Pancreas (tissue), 10 donors: ENCODE measurements around the gene OPRL1. TPM values are rescaled to one million over a fixed set of nuclear protein-coding genes. Genes with fewer than 3 reads are reported as not detected.

Source experiments
- ATAC-seq, 4 donors: fragments of 200-7000 bp; cut with Tn5 transposase; one replicate each; pipeline versions ENCODE4 v1.8.0 to v1.9.1; 2020; ENCODE audit warnings: mild to moderate bottlenecking in 4 of 4, moderate library complexity in 4 of 4
- DNase-seq, 6 donors: peaks; one replicate each; pipeline ENCODE4 v3.0.0-alpha.2; 2020
- FAIRE-seq: peaks from 2 replicates; lab custom pipeline; 2012; peaks lifted over from hg19 to GRCh38; lab: Jason Lieb, UNC
- H3K27ac ChIP-seq, 4 donors: fragments of 200-600 bp; sonication (generic); 1 replicate in 3 of 4; 2 replicates in 1 of 4; pipeline versions ENCODE4 v1.5.0 to v1.8.0; 2020
- H3K27me3 ChIP-seq, 4 donors: fragments of 200-600 bp; one replicate each; pipeline ENCODE4 v1.8.0; 2021
- H3K36me3 ChIP-seq, 3 donors: fragments of 200-600 bp; sonication (generic) in 1 of 3; one replicate each; pipeline versions ENCODE4 v1.5.0 to v1.8.0; 2020 to 2021
- H3K4me1 ChIP-seq, 3 donors: fragments of 200-600 bp; one replicate each; pipeline ENCODE4 v1.8.0; 2021
- H3K4me3 ChIP-seq, 4 donors: fragments of 200-600 bp; sonication (generic) in 2 of 4; one replicate each; pipeline versions ENCODE4 v1.5.0 to v1.8.0; 2020 to 2021
- H3K9me3 ChIP-seq, 4 donors: fragments of 200-600 bp; one replicate each; pipeline ENCODE4 v1.8.0; 2021
- CTCF ChIP-seq, 4 donors: fragments of 200-600 bp; sonication (generic) in 3 of 4; IDR thresholded peaks; one replicate each; pipeline versions ENCODE4 v1.5.0 to v1.8.0; 2021; ENCODE audit warnings: antibody characterized with exemption in 4 of 4
- WGBS, 2 donors: extraction: QIAGEN DNeasy Blood & Tissue Kit; methylation state at CpG; one replicate each; pipeline ENCODE4 v1.1.7; 2013; 5-methylcytosine and 5-hydroxymethylcytosine counted together
- intact Hi-C, 3 donors: fragments of 100-400 bp; cut with DNase I; formaldehyde crosslinking; loops; one replicate each; pipeline versions ENCODE4 v1.11.1 to v1.14.2; 2022
- polyA plus RNA-seq, 2 donors: library from polyadenylated mRNA; stranded (reverse); fragments of 200-250 nt; gene quantifications; one replicate each; pipeline ENCODE4 v1.2.3, GENCODE V29; 2013
- total RNA-seq, 6 donors: library from RNA; stranded (reverse); fragmentation: NEBNext Ultra II Directional in 4 of 6; extraction: Animal tissue kit (Norgen Biotek cat#: 25700) in 4 of 6; gene quantifications; one replicate each; pipeline versions ENCODE4 v1.2.1 to v1.2.4, GENCODE V29; 2021 to 2023
- donor health status: healthy with polysubstance abuse.
- donor health status: DM: no; HTN: no; CAD: no; lungs with moderate emphysema.
- donor health status: DM: no; HTN: no; CAD: no.
- donor health status: control.
- donor health status: control.
- donor health status: Bipolar disorder and iron deficiency.
- donor health status: DM: yes; HTN: yes; CAD: no.
- donor health status: DM: no; HTN: no; CAD: no.
- donor health status: DM: no; HTN: no; CAD: no.
- donor health status: DM: yes; HTN: yes; CAD: no.

The OPRL1 gene
- total and polyA plus RNA-seq, 8 donors, result 0.25 to 2.2 (median 0.91) TPM

- FAIRE-seq (no peak), DNase-seq (no peak), ATAC-seq (no peak)
- Histone ChIP-seq H3K36me3 (no peaks in the 10 kb centered on the region), H3K4me1 (no peaks in the 10 kb centered on the region), H3K27me3 (peaks cover 0 to 5% (median 3%) of the 10 kb centered on the region in 4 donors), H3K9me3 (no peaks in the 10 kb centered on the region), H3K27ac (no peak overlapping the region), H3K4me3 (no peak overlapping the region)
- intact Hi-C loops, result no loop called here
- WGBS, 2 donors, result 60 to 74% methylated on average over 10 of the region's 10 CpGs
- TF ChIP-seq CTCF (IDR thresholded peaks at IDR 0.05), result no peak
Measured at GRCh38 chr20:64052326-64052722, 27.6 kb upstream of the OPRL1 start.

GRCh38 chr20:64052987-64053840, 26.7 kb upstream of the OPRL1 start:
- WGBS, 2 donors, result 66 to 70% methylated on average over 33 of the region's 33 CpGs
- H3K4me3 ChIP-seq, result no peak overlapping the region
- H3K9me3 ChIP-seq, result no peaks in the 10 kb centered on the region
- intact Hi-C loops, result no loop called here
- TF ChIP-seq CTCF (IDR thresholded peaks at IDR 0.05), result no peak
- FAIRE-seq (no peak), DNase-seq (no peak), ATAC-seq (no peak)
- no peaks in the 10 kb centered on the region for H3K4me1 ChIP-seq
- H3K27me3 ChIP-seq, result no peaks in the 10 kb centered on the region
- no peaks in the 10 kb centered on the region for H3K36me3 ChIP-seq
- H3K27ac ChIP-seq, result no peak overlapping the region

- FAIRE-seq (no peak), ATAC-seq (no peak), DNase-seq (no peak)
- Histone ChIP-seq H3K9me3 (no peaks in the 10 kb centered on the region), H3K27ac (no peak overlapping the region), H3K4me1 (no peaks in the 10 kb centered on the region), H3K36me3 (no peaks in the 10 kb centered on the region), H3K4me3 (no peak overlapping the region), H3K27me3 (no peaks in the 10 kb centered on the region)
- WGBS, 2 donors, result 43 to 47% methylated on average over 17 of the region's 17 CpGs
- intact Hi-C loops, result no loop called here
- TF ChIP-seq CTCF (IDR thresholded peaks at IDR 0.05), result no peak
Measured at GRCh38 chr20:64053841-64054661, 25.8 kb upstream of the OPRL1 start.

GRCh38 chr20:64055396-64055892, 24.4 kb upstream of the OPRL1 start:
- Histone ChIP-seq H3K9me3 (no peaks in the 10 kb centered on the region), H3K36me3 (no peaks in the 10 kb centered on the region), H3K27ac (no peak overlapping the region), H3K4me3 (no peak overlapping the region), H3K4me1 (no peaks in the 10 kb centered on the region), H3K27me3 (no peaks in the 10 kb centered on the region)
- FAIRE-seq, result no peak
- 66 to 67% methylated on average over 9 of the region's 9 CpGs for WGBS, 2 donors
- TF ChIP-seq CTCF (IDR thresholded peaks at IDR 0.05), result no peak
- no peak for ATAC-seq
- DNase-seq, result no peak
- intact Hi-C loops, result no loop called here
